Stomach (tissue), 4 donors: ENCODE results near the gene RPGR.

Source experiments
- POLR2A ChIP-seq, 4 donors: fragments of 450-650 bp; IDR thresholded peaks; one replicate each; pipeline ENCODE4 v1.6.1; 2016; ENCODE audit warnings: antibody characterized with exemption in 4 of 4, control low read depth in 2 of 4, mild to moderate bottlenecking in 1 of 4, moderate library complexity in 1 of 4
- POLR2AphosphoS5 ChIP-seq, 3 donors: sonication (generic); formaldehyde crosslinking; IDR thresholded peaks; one replicate each; pipeline ENCODE4 v1.6.1; 2016; ENCODE audit warnings: antibody characterized with exemption in 3 of 3

GRCh38 chrX:38262715-38263620 lies 64.3 kb downstream of the RPGR start:
- no peak for TF ChIP-seq POLR2AphosphoS5 (IDR thresholded peaks at IDR 0.05)
- TF ChIP-seq POLR2A (IDR thresholded peaks at IDR 0.05), result no peak
